ENCODE measurements around the gene STX8. TPM values are rescaled to one million over a fixed set of nuclear protein-coding genes. Genes with fewer than 3 reads are reported as not detected.
"Not testable (repeated sequence)": the region's sequence is repeated elsewhere in the genome, so short reads cannot be mapped to it uniquely, and the experiment has no call there.

The STX8 gene
- total RNA-seq, 1 experiment from 2014 or later = 69.9 TPM

- DNase-seq (ENCODE audit: low spot score) = no peak
Observed at GRCh38 chr17:9261081-9262012, 314.3 kb downstream of the STX8 start.

GRCh38 chr17:9259419-9259818, 316.2 kb downstream of the STX8 start:
- DNase-seq (ENCODE audit: low spot score) = no peak

- DNase-seq (ENCODE audit: low spot score) = no peak
Observed at GRCh38 chr17:9258115-9259015, 317.3 kb downstream of the STX8 start.

GRCh38 chr17:9257630-9257965, 318.0 kb downstream of the STX8 start:
- DNase-seq (ENCODE audit: low spot score) = not testable (repeated sequence)

GRCh38 chr17:9256751-9257629, 318.6 kb downstream of the STX8 start:
- DNase-seq (ENCODE audit: low spot score) = no peak

GRCh38 chr17:9256361-9256750, 319.3 kb downstream of the STX8 start:
- DNase-seq (ENCODE audit: low spot score) = no peak

- no peak for DNase-seq (ENCODE audit: low spot score)
Observed at GRCh38 chr17:9255833-9256232, 319.8 kb downstream of the STX8 start.

- no peak for DNase-seq (ENCODE audit: low spot score)
Observed at GRCh38 chr17:9254841-9255240, 320.8 kb downstream of the STX8 start.

- no peak for DNase-seq (ENCODE audit: low spot score)
Observed at GRCh38 chr17:9253308-9253707, 322.3 kb downstream of the STX8 start.

- no peak for DNase-seq (ENCODE audit: low spot score)
Observed at GRCh38 chr17:9251273-9251672, 324.3 kb downstream of the STX8 start.

- no peak for DNase-seq (ENCODE audit: low spot score)
Observed at GRCh38 chr17:9249245-9249953, 326.2 kb downstream of the STX8 start.

GRCh38 chr17:9247401-9247938, 328.1 kb downstream of the STX8 start:
- no peak for DNase-seq (ENCODE audit: low spot score)

- peak; percentile 38 for DNase-seq (ENCODE audit: low spot score)
Observed at GRCh38 chr17:9244066-9245052, 331.3 kb downstream of the STX8 start.

GRCh38 chr17:9242983-9243382, 332.6 kb downstream of the STX8 start:
- no peak for DNase-seq (ENCODE audit: low spot score)

- no peak for DNase-seq (ENCODE audit: low spot score)
Observed at GRCh38 chr17:9242497-9242881, 333.1 kb downstream of the STX8 start.

- no peak for DNase-seq (ENCODE audit: low spot score)
Observed at GRCh38 chr17:9241774-9242496, 333.7 kb downstream of the STX8 start.

GRCh38 chr17:9241371-9241712, 334.3 kb downstream of the STX8 start:
- no peak for DNase-seq (ENCODE audit: low spot score)

GRCh38 chr17:9240659-9241370, 334.8 kb downstream of the STX8 start:
- DNase-seq (ENCODE audit: low spot score) = peak; percentile 32

Data from H4 (cell line).